GM12865 (cell line): Measurements from ENCODE around the gene TEKT1.
"Not testable (repeated sequence)": the region's sequence is repeated elsewhere in the genome, so short reads cannot be mapped to it uniquely, and the experiment has no call there.

Experiments
- DNase-seq: peaks from one replicate; pipeline ENCODE4 v3.0.0; 2010; ENCODE audit warnings: low read depth
- H3K4me3 ChIP-seq: 2 replicates; pipeline ENCODE4 v1.5.1; 2011; ENCODE audit warnings: mild to moderate bottlenecking, low read depth, low read length, control low read depth
- TF ChIP-seq, protein P1 (sequence below): IDR thresholded peaks from 2 replicates; pipeline ENCODE4 v1.5.1; 2011; ENCODE audit warnings: low read length, control low read depth, low read depth, inconsistent platforms; ENCODE audit not compliant: insufficient read depth; ENCODE audit errors: missing control alignments

TEKT1 gene

DNA sequence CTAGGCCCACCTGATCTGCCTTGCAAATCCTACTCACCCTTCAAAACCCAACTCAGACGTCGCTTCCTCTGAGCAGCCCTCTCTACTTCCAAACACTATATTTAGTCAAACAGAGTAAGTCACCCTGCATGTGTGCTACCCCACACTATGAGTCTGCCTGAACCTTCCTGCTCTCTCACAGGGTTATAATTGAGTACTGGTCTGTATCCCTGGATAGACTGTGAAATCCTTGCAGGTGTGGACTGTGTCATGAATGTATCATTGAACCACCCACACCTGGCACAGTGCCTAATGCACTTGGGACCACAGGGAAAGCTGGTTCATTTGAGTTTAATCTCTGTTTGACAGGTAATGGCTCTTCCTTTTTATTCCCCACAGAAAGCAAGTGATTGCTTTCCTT lies 52.1 kb downstream of the TEKT1 start:
- DNase-seq = no peak
- TF ChIP-seq, protein P1, sequence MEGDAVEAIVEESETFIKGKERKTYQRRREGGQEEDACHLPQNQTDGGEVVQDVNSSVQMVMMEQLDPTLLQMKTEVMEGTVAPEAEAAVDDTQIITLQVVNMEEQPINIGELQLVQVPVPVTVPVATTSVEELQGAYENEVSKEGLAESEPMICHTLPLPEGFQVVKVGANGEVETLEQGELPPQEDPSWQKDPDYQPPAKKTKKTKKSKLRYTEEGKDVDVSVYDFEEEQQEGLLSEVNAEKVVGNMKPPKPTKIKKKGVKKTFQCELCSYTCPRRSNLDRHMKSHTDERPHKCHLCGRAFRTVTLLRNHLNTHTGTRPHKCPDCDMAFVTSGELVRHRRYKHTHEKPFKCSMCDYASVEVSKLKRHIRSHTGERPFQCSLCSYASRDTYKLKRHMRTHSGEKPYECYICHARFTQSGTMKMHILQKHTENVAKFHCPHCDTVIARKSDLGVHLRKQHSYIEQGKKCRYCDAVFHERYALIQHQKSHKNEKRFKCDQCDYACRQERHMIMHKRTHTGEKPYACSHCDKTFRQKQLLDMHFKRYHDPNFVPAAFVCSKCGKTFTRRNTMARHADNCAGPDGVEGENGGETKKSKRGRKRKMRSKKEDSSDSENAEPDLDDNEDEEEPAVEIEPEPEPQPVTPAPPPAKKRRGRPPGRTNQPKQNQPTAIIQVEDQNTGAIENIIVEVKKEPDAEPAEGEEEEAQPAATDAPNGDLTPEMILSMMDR = no peak
- H3K4me3 ChIP-seq = no peak overlapping the region

DNA sequence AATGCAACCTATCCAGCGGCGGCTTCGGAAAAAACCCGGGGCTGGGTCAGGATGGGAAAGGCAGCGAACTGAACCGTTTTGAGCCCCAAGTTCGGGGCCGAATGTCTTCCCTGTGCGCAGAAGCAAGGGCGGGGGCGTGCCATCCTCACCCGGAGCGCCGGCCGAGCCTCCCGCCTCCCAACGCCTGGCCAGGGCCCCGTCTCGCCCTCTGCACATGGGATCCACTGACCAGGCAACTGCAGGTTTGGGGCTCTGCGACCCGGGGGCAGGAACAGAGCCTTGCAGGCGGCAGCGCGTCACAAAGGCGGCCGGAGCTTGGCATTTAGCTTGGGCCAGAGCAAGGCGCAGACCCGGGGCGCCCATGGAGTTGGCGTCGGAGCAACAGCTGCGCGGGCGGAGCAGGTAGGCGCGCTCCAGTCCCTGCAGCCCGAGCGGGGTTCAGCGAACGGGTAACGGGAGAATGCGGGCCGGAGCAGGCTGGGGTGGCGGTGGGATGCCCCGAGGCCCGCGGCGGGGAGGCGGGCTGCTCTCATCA lies 55.6 kb downstream of the TEKT1 start, which contains the start of gene FBXO39:
FBXO39 (plus strand) TSS at position 345 of the 535 bp plus-strand sequence. CDS start 3,654 bp downstream, outside the sequence.
- no peak within 1 kb of the TSS for H3K4me3 ChIP-seq
- DNase-seq = no peak
- TF ChIP-seq, protein P1 = no peak

DNA sequence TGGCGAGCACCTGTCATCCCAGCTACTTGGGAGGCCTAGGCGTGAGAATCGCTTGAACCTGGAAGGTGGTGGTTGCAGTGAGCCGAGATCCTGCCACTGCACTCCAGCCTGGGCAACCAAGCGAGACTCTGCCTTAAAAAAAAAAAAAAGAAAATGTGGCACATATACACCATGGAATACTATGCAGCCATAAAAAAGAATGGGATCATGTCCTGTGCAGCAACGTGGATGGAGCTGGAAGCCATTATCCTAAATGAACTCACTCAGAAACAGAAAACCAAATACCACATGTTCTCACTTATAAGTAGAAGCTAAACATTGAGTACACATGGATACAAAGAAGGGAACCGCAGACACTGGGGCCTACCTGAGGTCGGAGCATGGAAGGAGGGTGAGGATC lies 56.6 kb downstream of the TEKT1 start:
- H3K4me3 ChIP-seq, DNase-seq: not testable (repeated sequence)

DNA sequence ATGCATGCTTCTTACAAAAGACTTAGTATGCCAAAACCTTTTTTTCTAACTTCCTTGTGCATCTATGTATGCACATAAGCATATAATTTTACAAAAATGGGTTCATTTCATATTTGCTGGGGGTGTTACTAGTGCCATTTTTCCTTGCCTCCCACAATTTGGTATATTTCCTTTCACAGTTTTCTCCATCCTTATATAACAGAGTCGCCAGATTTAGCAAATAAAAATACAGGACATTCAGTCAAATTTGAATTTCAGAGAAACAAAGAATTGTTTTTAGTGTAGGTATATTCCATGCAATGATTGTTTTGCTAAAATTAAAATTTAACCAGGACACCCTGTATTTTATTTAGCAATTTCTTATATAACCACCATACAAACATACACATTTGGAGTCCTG lies 59.5 kb downstream of the TEKT1 start:
- TF ChIP-seq, protein P1 = no peak
- DNase-seq = no peak

GRCh38 chr17:6768447-6768846 lies 63.1 kb downstream of the TEKT1 start:
- no peak for DNase-seq
- TF ChIP-seq, protein P1 = no peak
- no peak overlapping the region for H3K4me3 ChIP-seq

More for the DNA sequence above, 59.5 kb downstream of the TEKT1 start:
- no peak overlapping the region for H3K4me3 ChIP-seq

DNA sequence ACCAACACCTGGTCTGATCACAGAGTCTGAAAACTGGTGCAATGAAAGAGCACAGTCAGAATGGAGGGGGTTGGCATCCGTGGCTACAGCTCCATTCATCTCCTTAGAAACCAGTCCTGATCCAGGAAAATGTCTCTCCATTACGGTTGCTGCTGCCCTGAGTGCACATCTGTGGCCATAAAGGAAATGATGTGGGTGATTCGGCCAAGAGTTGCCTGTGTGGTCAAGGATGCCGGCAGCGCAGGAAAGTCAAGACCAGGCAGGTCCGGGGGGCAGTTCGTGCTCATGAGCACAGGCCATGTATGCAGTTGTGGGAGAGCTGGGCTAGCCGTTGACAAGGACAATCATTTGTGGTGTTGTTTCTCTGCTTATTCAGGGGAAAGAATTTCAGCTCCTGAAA lies 69.8 kb downstream of the TEKT1 start:
- H3K4me3 ChIP-seq = no peak overlapping the region
- TF ChIP-seq, protein P1 = no peak
- no peak for DNase-seq

DNA sequence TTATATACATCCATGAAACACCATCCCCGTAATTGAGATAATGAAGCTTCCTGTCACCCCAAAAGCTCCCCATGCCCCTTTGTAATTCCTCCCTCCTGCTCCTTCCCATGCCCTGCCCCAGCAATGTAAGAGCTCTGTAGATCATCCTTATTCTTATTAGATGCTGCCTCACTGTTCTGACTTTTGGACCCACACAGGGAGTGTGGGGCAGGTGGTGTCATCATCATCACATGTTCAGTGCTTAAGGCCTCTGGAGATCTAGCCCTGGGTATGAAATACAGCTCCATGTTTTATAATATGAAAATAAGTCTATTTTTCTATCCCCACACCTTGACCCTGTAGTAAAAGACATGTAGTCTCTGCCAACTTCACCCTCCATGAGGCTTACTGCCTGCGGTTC lies 73.8 kb downstream of the TEKT1 start:
- no peak for DNase-seq
- no peak overlapping the region for H3K4me3 ChIP-seq
- TF ChIP-seq, protein P1 = no peak
